SK-N-SH treated with all-trans-retinoic acid at 6 μM for 48 hours (cell line): ENCODE results near the gene TRIM2.

Experiments
- ATAC-seq: fragments of 200-7000 bp; cut with Tn5 transposase; 3 replicates; pipeline ENCODE4 v1.9.1; 2020; ENCODE audit warnings: mild to moderate bottlenecking, moderate library complexity
- ARNTL ChIP-seq: fragments of 450-650 bp; formaldehyde crosslinking; IDR thresholded peaks from 2 replicates; pipeline ENCODE4 v1.5.0; 2020; ENCODE audit warnings: low read depth, mild to moderate bottlenecking, moderate library complexity, borderline replicate concordance
- BACH2 ChIP-seq: fragments of 250-450 bp; sonication (Bioruptor Pico); IDR thresholded peaks from 2 replicates; pipeline ENCODE4 v1.9.0; 2021; ENCODE audit warnings: mild to moderate bottlenecking, borderline replicate concordance
- CREB5 ChIP-seq: fragments of 250-450 bp; sonication (Bioruptor Pico); IDR thresholded peaks from 2 replicates; pipeline ENCODE4 v1.5.1; 2020; ENCODE audit warnings: low read depth, mild to moderate bottlenecking, moderate library complexity
- CSDC2 ChIP-seq: fragments of 250-450 bp; sonication (Bioruptor Pico); IDR thresholded peaks from 2 replicates; pipeline ENCODE4 v1.5.0; 2020; ENCODE audit warnings: mild to moderate bottlenecking, moderate library complexity
- CSRNP3 ChIP-seq: fragments of 250-450 bp; sonication (Bioruptor Pico); IDR thresholded peaks from 2 replicates; pipeline ENCODE4 v1.5.1; 2021; ENCODE audit warnings: mild to moderate bottlenecking, moderate library complexity
- ESRRG ChIP-seq: fragments of 250-450 bp; sonication (Bioruptor Pico); IDR thresholded peaks from 2 replicates; pipeline ENCODE4 v1.6.1; 2021; ENCODE audit warnings: mild to moderate bottlenecking
- GLIS3 ChIP-seq: fragments of 250-450 bp; sonication (Bioruptor Pico); IDR thresholded peaks from 2 replicates; pipeline ENCODE4 v1.5.0; 2020; ENCODE audit warnings: mild to moderate bottlenecking, moderate library complexity
- ISL1 ChIP-seq: fragments of 250-450 bp; sonication (Bioruptor Pico); IDR thresholded peaks from 2 replicates; pipeline ENCODE4 v2.1.2; 2022; ENCODE audit warnings: mild to moderate bottlenecking, moderate library complexity
- OSR1 ChIP-seq: fragments of 250-450 bp; sonication (Bioruptor Pico); IDR thresholded peaks from 2 replicates; pipeline ENCODE4 v1.8.0; 2022; ENCODE audit warnings: moderate library complexity, mild to moderate bottlenecking, inconsistent platforms
- PPARA ChIP-seq: fragments of 250-450 bp; sonication (Bioruptor Pico); IDR thresholded peaks from 2 replicates; pipeline ENCODE4 v1.5.0; 2020; ENCODE audit warnings: mild to moderate bottlenecking, borderline replicate concordance
- RARB ChIP-seq: fragments of 250-450 bp; sonication (Bioruptor Pico); IDR thresholded peaks from 2 replicates; pipeline ENCODE4 v1.8.0; 2021; ENCODE audit warnings: mild to moderate bottlenecking, moderate library complexity
- SNAI2 ChIP-seq: fragments of 250-450 bp; sonication (Bioruptor Pico); IDR thresholded peaks from 2 replicates; pipeline ENCODE4 v1.5.0; 2020; ENCODE audit warnings: mild to moderate bottlenecking, moderate library complexity
- TCF4 ChIP-seq: fragments of 250-450 bp; sonication (Bioruptor Pico); IDR thresholded peaks from 2 replicates; pipeline ENCODE4 v1.8.0; 2021; ENCODE audit warnings: mild to moderate bottlenecking, moderate library complexity, borderline replicate concordance
- TOX ChIP-seq: fragments of 250-450 bp; sonication (Bioruptor Pico); IDR thresholded peaks from 2 replicates; pipeline ENCODE4 v1.8.0; 2021; ENCODE audit warnings: mild to moderate bottlenecking, moderate library complexity, borderline replicate concordance
- ZC3H10 ChIP-seq: fragments of 250-450 bp; sonication (Bioruptor Pico); IDR thresholded peaks from 2 replicates; pipeline ENCODE4 v1.5.1; 2021; ENCODE audit warnings: mild to moderate bottlenecking, moderate library complexity
- ZFP3 ChIP-seq: fragments of 250-450 bp; sonication (Bioruptor Pico); IDR thresholded peaks from 2 replicates; pipeline ENCODE4 v1.5.0; 2020; ENCODE audit warnings: mild to moderate bottlenecking, moderate library complexity
- ZFP30 ChIP-seq: fragments of 450-650 bp; formaldehyde crosslinking; IDR thresholded peaks from 2 replicates; pipeline ENCODE4 v1.5.0; 2022; ENCODE audit warnings: mild to moderate bottlenecking, moderate library complexity
- ZNF565 ChIP-seq: fragments of 450-650 bp; formaldehyde crosslinking; conservative IDR thresholded peaks from 2 replicates; pipeline ENCODE4 v1.5.0; 2020; ENCODE audit warnings: low read depth, mild to moderate bottlenecking, moderate library complexity
- ZNF70 ChIP-seq: fragments of 450-650 bp; formaldehyde crosslinking; IDR thresholded peaks from 2 replicates; pipeline ENCODE4 v1.5.0; 2020; ENCODE audit warnings: mild to moderate bottlenecking, moderate library complexity
- ZNF8 ChIP-seq: fragments of 450-650 bp; formaldehyde crosslinking; IDR thresholded peaks from 2 replicates; pipeline ENCODE4 v1.5.0; 2020; ENCODE audit warnings: mild to moderate bottlenecking, moderate library complexity
- TF ChIP-seq, protein P1 (sequence below): fragments of 250-450 bp; sonication (Bioruptor Pico); IDR thresholded peaks from 2 replicates; pipeline ENCODE4 v1.8.0; 2021; ENCODE audit warnings: low read depth, mild to moderate bottlenecking, moderate library complexity, borderline replicate concordance
- TF ChIP-seq, protein P2 (sequence below): fragments of 250-450 bp; sonication (Bioruptor Pico); IDR thresholded peaks from 2 replicates; pipeline ENCODE4 v1.5.0; 2020; ENCODE audit warnings: mild to moderate bottlenecking, moderate library complexity
- TF ChIP-seq, protein P3 (sequence below): fragments of 250-450 bp; sonication (Bioruptor Pico); IDR thresholded peaks from 2 replicates; pipeline ENCODE4 v1.8.0; 2020; ENCODE audit warnings: mild to moderate bottlenecking, moderate library complexity, borderline replicate concordance

TRIM2 gene

DNA sequence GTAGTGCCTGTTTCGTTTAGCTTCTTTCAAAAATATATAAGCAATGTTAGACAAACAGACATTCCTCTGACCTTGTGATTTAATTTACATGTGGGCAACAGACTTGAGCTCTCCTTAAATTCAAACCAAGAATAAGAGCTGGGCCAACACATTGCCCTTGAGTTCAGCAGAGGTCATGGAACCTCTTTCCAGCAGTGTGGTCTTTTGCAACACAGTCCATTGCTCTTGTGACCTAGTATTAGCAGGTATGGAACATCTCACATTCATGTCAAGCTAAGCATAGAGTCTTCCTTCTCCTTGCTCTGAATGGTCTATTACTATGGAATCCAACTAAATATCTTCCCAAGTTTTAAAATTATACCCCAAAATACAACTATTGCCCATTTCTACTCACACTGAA lies 106.5 kb downstream of the TRIM2 start:
- TF ChIP-seq PPARA (CRISPR knock-in tag) (no peak), OSR1 (CRISPR knock-in tag) (no peak), ARNTL (CRISPR knock-in tag) (no peak), GLIS3 (no peak), RARB (no peak), ZFP30 (CRISPR knock-in tag) (no peak), SNAI2 (CRISPR knock-in tag) (no peak), ISL1 (no peak), CSDC2 (CRISPR knock-in tag) (no peak), BACH2 (CRISPR knock-in tag) (no peak), ZNF70 (CRISPR knock-in tag) (no peak), CREB5 (CRISPR knock-in tag) (no peak), TCF4 (no peak), ZC3H10 (CRISPR knock-in tag) (no peak), ZFP3 (CRISPR knock-in tag) (no peak), ZNF8 (CRISPR knock-in tag) (no peak)
- TF ChIP-seq, protein P1, sequence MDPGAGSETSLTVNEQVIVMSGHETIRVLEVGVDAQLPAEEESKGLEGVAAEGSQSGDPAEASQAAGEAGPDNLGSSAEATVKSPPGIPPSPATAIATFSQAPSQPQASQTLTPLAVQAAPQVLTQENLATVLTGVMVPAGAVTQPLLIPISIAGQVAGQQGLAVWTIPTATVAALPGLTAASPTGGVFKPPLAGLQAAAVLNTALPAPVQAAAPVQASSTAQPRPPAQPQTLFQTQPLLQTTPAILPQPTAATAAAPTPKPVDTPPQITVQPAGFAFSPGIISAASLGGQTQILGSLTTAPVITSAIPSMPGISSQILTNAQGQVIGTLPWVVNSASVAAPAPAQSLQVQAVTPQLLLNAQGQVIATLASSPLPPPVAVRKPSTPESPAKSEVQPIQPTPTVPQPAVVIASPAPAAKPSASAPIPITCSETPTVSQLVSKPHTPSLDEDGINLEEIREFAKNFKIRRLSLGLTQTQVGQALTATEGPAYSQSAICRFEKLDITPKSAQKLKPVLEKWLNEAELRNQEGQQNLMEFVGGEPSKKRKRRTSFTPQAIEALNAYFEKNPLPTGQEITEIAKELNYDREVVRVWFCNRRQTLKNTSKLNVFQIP (CRISPR knock-in tag) = no peak
- TF ChIP-seq, protein P2, sequence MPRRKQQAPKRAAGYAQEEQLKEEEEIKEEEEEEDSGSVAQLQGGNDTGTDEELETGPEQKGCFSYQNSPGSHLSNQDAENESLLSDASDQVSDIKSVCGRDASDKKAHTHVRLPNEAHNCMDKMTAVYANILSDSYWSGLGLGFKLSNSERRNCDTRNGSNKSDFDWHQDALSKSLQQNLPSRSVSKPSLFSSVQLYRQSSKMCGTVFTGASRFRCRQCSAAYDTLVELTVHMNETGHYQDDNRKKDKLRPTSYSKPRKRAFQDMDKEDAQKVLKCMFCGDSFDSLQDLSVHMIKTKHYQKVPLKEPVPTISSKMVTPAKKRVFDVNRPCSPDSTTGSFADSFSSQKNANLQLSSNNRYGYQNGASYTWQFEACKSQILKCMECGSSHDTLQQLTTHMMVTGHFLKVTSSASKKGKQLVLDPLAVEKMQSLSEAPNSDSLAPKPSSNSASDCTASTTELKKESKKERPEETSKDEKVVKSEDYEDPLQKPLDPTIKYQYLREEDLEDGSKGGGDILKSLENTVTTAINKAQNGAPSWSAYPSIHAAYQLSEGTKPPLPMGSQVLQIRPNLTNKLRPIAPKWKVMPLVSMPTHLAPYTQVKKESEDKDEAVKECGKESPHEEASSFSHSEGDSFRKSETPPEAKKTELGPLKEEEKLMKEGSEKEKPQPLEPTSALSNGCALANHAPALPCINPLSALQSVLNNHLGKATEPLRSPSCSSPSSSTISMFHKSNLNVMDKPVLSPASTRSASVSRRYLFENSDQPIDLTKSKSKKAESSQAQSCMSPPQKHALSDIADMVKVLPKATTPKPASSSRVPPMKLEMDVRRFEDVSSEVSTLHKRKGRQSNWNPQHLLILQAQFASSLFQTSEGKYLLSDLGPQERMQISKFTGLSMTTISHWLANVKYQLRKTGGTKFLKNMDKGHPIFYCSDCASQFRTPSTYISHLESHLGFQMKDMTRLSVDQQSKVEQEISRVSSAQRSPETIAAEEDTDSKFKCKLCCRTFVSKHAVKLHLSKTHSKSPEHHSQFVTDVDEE (CRISPR knock-in tag) = no peak
- ATAC-seq = no peak

DNA sequence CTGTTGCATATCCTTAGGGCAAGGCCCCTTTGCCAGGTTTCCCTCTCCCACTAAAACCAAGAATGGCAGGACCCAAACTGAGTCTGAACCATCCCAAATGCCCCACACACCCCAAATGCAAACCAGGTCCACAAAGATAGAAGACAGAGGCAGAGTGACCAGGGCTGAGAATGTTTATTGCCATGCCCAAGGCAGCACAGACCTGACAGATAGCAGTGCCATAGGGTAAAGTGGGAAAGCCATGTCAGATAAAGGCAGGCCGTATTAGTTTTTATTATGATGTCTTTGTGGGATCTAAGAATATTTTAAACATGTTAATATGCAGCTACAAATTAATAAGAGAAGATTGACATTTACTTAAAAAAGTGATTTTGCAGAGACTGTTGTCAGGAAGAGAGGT lies 110.7 kb downstream of the TRIM2 start:
- TF ChIP-seq ZNF70 (CRISPR knock-in tag) (no peak), CSRNP3 (no peak), ZNF565 (CRISPR knock-in tag) (no peak), ZNF8 (CRISPR knock-in tag) (no peak), OSR1 (CRISPR knock-in tag) (no peak), PPARA (CRISPR knock-in tag) (no peak), ESRRG (CRISPR knock-in tag) (no peak), ZC3H10 (CRISPR knock-in tag) (no peak)
- TF ChIP-seq, protein P3, sequence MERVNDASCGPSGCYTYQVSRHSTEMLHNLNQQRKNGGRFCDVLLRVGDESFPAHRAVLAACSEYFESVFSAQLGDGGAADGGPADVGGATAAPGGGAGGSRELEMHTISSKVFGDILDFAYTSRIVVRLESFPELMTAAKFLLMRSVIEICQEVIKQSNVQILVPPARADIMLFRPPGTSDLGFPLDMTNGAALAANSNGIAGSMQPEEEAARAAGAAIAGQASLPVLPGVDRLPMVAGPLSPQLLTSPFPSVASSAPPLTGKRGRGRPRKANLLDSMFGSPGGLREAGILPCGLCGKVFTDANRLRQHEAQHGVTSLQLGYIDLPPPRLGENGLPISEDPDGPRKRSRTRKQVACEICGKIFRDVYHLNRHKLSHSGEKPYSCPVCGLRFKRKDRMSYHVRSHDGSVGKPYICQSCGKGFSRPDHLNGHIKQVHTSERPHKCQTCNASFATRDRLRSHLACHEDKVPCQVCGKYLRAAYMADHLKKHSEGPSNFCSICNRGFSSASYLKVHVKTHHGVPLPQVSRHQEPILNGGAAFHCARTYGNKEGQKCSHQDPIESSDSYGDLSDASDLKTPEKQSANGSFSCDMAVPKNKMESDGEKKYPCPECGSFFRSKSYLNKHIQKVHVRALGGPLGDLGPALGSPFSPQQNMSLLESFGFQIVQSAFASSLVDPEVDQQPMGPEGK = no peak
- no peak; the same call in 2 of the 3 replicates for ATAC-seq

DNA sequence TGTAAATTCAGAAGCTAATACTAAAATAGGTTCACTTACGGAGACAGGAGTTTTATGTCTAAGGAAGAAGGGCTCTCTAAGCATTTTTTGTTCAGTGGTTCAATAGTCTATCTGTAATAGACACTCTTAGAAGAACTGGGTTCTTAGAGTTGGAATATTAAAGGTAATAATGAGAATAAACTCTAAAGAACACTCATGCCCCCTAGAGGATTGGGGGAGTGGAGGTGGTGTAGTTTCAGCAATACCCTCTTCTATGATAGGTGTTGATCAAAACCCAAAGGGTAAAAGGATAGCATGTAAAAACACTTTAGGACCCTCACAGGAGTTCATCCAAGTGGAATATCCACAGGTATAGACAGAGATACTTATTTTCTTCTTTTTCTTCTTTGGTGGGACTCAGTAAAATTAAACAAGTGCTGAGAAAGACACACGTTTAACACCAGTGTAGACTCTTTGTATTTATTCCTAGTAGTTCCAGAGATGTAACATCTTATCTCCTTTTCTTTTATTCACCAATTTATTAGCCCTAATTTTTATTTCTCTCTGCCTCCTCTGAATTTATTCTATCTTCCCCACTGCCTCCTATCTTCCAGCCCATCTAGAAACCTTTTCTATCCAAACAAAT lies 114.6 kb downstream of the TRIM2 start:
- peak; percentile 94 for ATAC-seq
- TF ChIP-seq GLIS3 (no peak), CREB5 (CRISPR knock-in tag) (no peak), RARB (no peak), ZC3H10 (CRISPR knock-in tag) (no peak), ZFP3 (CRISPR knock-in tag) (no peak), OSR1 (CRISPR knock-in tag) (no peak), TCF4 (no peak), ARNTL (CRISPR knock-in tag) (no peak), ESRRG (CRISPR knock-in tag) (no peak), TOX (CRISPR knock-in tag) (no peak), ISL1 (no peak), PPARA (CRISPR knock-in tag) (no peak), ZNF70 (CRISPR knock-in tag) (no peak), SNAI2 (CRISPR knock-in tag) (no peak), CSDC2 (CRISPR knock-in tag) (no peak), ZNF8 (CRISPR knock-in tag) (no peak)
- TF ChIP-seq, protein P2 (CRISPR knock-in tag) = no peak
